ENCODE results near the gene MTMR6.

Gene MTMR6

GRCh38 chr13:25204863-25205262 is 82.4 kb downstream of the MTMR6 start:
- H3K27me3 ChIP-seq (ENCODE audit: low read length): no peaks in the 10 kb centered on the region
- H3F3A ChIP-seq (ENCODE audit: insufficient read depth): no peaks in the 10 kb centered on the region
- no peak for TF ChIP-seq EZH2phosphoT487 (conservative IDR thresholded peaks at IDR 0.05; ENCODE audit: low read length)
- no peak for TF ChIP-seq CTCF (IDR thresholded peaks at IDR 0.05; ENCODE audit: insufficient read depth, low read length, poor library complexity, severe bottlenecking)

GRCh38 chr13:25203127-25203740 is 84.1 kb downstream of the MTMR6 start:
- no peaks in the 10 kb centered on the region for H3F3A ChIP-seq (ENCODE audit: insufficient read depth)
- H3K27ac ChIP-seq (ENCODE audit: low read depth, low read length): no peak overlapping the region
- no peaks in the 10 kb centered on the region for H4K20me1 ChIP-seq (ENCODE audit: low read depth, low read length)
- H2AFZ ChIP-seq (ENCODE audit: low read depth, low read length, severe bottlenecking): no peak overlapping the region
- H3K9me2 ChIP-seq (replicated peaks; ENCODE audit: insufficient read depth, low read length): no peaks in the 10 kb centered on the region
- no peaks in the 10 kb centered on the region for H3K79me2 ChIP-seq (ENCODE audit: insufficient read depth, low read length)
- no peaks in the 10 kb centered on the region for H3K36me3 ChIP-seq (ENCODE audit: low read length)
- no peak overlapping the region for H3K9ac ChIP-seq (ENCODE audit: low read length)
- TF ChIP-seq EZH2phosphoT487 (conservative IDR thresholded peaks at IDR 0.05; ENCODE audit: low read length): no peak
- TF ChIP-seq CTCF (IDR thresholded peaks at IDR 0.05; ENCODE audit: insufficient read depth, low read length, poor library complexity, severe bottlenecking): no peak
- H3K4me2 ChIP-seq (ENCODE audit: low read depth, low read length, poor library complexity, severe bottlenecking): no peak overlapping the region
- H3K4me3 ChIP-seq (ENCODE audit: insufficient read depth, low read length, poor library complexity, severe bottlenecking): no peak overlapping the region
- H3K9me3 ChIP-seq (ENCODE audit: insufficient read depth, low read length): no peaks in the 10 kb centered on the region
- no peaks in the 10 kb centered on the region for H3K27me3 ChIP-seq (ENCODE audit: low read length)

More at GRCh38 chr13:25204863-25205262, 82.4 kb downstream of the MTMR6 start:
- H4K20me1 ChIP-seq (ENCODE audit: low read depth, low read length): no peaks in the 10 kb centered on the region
- no peak overlapping the region for H3K4me3 ChIP-seq (ENCODE audit: insufficient read depth, low read length, poor library complexity, severe bottlenecking)
- H3K9ac ChIP-seq (ENCODE audit: low read length): no peak overlapping the region
- no peak overlapping the region for H3K4me2 ChIP-seq (ENCODE audit: low read depth, low read length, poor library complexity, severe bottlenecking)
- H3K27ac ChIP-seq (ENCODE audit: low read depth, low read length): no peak overlapping the region
- no peaks in the 10 kb centered on the region for H3K9me2 ChIP-seq (replicated peaks; ENCODE audit: insufficient read depth, low read length)
- no peaks in the 10 kb centered on the region for H3K36me3 ChIP-seq (ENCODE audit: low read length)
- H3K9me3 ChIP-seq (ENCODE audit: insufficient read depth, low read length): no peaks in the 10 kb centered on the region
- no peak overlapping the region for H2AFZ ChIP-seq (ENCODE audit: low read depth, low read length, severe bottlenecking)
- H3K79me2 ChIP-seq (ENCODE audit: insufficient read depth, low read length): no peaks in the 10 kb centered on the region

- no peak overlapping the region for H3K9ac ChIP-seq (ENCODE audit: low read length)
- no peak overlapping the region for H2AFZ ChIP-seq (ENCODE audit: low read depth, low read length, severe bottlenecking)
- TF ChIP-seq EZH2phosphoT487 (conservative IDR thresholded peaks at IDR 0.05; ENCODE audit: low read length): no peak
- TF ChIP-seq CTCF (IDR thresholded peaks at IDR 0.05; ENCODE audit: insufficient read depth, low read length, poor library complexity, severe bottlenecking): no peak
- no peaks in the 10 kb centered on the region for H3K27me3 ChIP-seq (ENCODE audit: low read length)
- H4K20me1 ChIP-seq (ENCODE audit: low read depth, low read length): no peaks in the 10 kb centered on the region
- H3K9me2 ChIP-seq (replicated peaks; ENCODE audit: insufficient read depth, low read length): no peaks in the 10 kb centered on the region
- no peak overlapping the region for H3K4me2 ChIP-seq (ENCODE audit: low read depth, low read length, poor library complexity, severe bottlenecking)
- no peaks in the 10 kb centered on the region for H3F3A ChIP-seq (ENCODE audit: insufficient read depth)
- H3K79me2 ChIP-seq (ENCODE audit: insufficient read depth, low read length): no peaks in the 10 kb centered on the region
- H3K27ac ChIP-seq (ENCODE audit: low read depth, low read length): no peak overlapping the region
- no peak overlapping the region for H3K4me3 ChIP-seq (ENCODE audit: insufficient read depth, low read length, poor library complexity, severe bottlenecking)
- H3K9me3 ChIP-seq (ENCODE audit: insufficient read depth, low read length): no peaks in the 10 kb centered on the region
- H3K36me3 ChIP-seq (ENCODE audit: low read length): no peaks in the 10 kb centered on the region
Observed at GRCh38 chr13:25200783-25201182, 86.5 kb downstream of the MTMR6 start.
